B cell (primary cell): ENCODE measurements around the gene IL10RA. TPM values are rescaled to one million over a fixed set of nuclear protein-coding genes. Genes with fewer than 3 reads are reported as not detected.

ENCODE experiments used
- ATAC-seq: fragments of 200-7000 bp; cut with Tn5 transposase; one replicate; pipeline ENCODE4 v1.10.0; 2021; ENCODE audit warnings: low read depth, mild to moderate bottlenecking, moderate number of reproducible peaks, moderate library complexity
- CTCF ChIA-PET: fragments of 350-600 bp; sonication (Branson Sonifier 250); formaldehyde crosslinking; loops from one replicate; lab custom pipeline; 2021; ENCODE audit warnings: antibody characterized with exemption, inconsistent platforms; lab: Charles Lee
- POLR2A ChIA-PET: fragments of 350-600 bp; sonication (Branson Sonifier 250); formaldehyde crosslinking; loops from one replicate; lab custom pipeline; 2021; ENCODE audit warnings: antibody characterized with exemption; lab: Charles Lee
- DNase-seq: peaks from one replicate; pipeline ENCODE4 v3.0.0; 2013
- H2AFZ ChIP-seq: 2 replicates; pipeline ENCODE4 v1.6.1; 2012; ENCODE audit warnings: mild to moderate bottlenecking, low read depth, low read length; ENCODE audit not compliant: insufficient read depth, poor library complexity, severe bottlenecking
- H3K27ac ChIP-seq, 2 donors: 1 replicate in 1 of 2; 2 replicates in 1 of 2; pipeline ENCODE4 v1.5.1; 2012 to 2013; ENCODE audit warnings: low read length in 2 of 2, mild to moderate bottlenecking in 2 of 2, moderate library complexity in 1 of 2
- H3K27me3 ChIP-seq, 4 experiments: fragments of 200-600 bp in 1 of 4; sonication (generic) in 1 of 4; replicated peaks in 1 of 4; 1 replicate in 2 of 4; 2 replicates in 2 of 4; pipeline versions ENCODE4 v1.6.1 to v1.7.0; 2013 to 2016; ENCODE audit warnings: low read length in 3 of 4, mild to moderate bottlenecking in 2 of 4, mixed read lengths in 1 of 4, moderate library complexity in 1 of 4; ENCODE audit not compliant: insufficient read depth in 4 of 4, control insufficient read depth in 3 of 4; ENCODE audit errors: control extremely low read depth in 1 of 4
- H3K36me3 ChIP-seq, 2 experiments: replicated peaks in 1 of 2; 1 replicate in 1 of 2; 2 replicates in 1 of 2; pipeline versions ENCODE4 v1.6.1 to v1.7.1; 2013; ENCODE audit warnings: low read length in 1 of 2; ENCODE audit not compliant: insufficient read depth in 2 of 2, control insufficient read depth in 1 of 2; ENCODE audit errors: control extremely low read depth in 1 of 2, extremely low read depth in 1 of 2
- H3K4me1 ChIP-seq, 2 donors: fragments of 200-600 bp in 1 of 2; sonication (generic) in 1 of 2; 1 replicate in 1 of 2; 2 replicates in 1 of 2; pipeline versions ENCODE4 v1.5.1 to v1.6.1; 2013 to 2017; ENCODE audit warnings: low read length in 2 of 2; ENCODE audit not compliant: control insufficient read depth in 2 of 2, insufficient read depth in 2 of 2
- H3K4me2 ChIP-seq: replicated peaks from 2 replicates; pipeline ENCODE3; 2012; ENCODE audit warnings: mild to moderate bottlenecking, low read depth, low read length; ENCODE audit not compliant: poor library complexity, severe bottlenecking
- H3K4me3 ChIP-seq, 5 experiments: fragments of 200-600 bp in 1 of 5; sonication (generic) in 1 of 5; 1 replicate in 3 of 5; 2 replicates in 2 of 5; pipeline versions ENCODE4 v1.5.1 to v1.7.0; 2011 to 2016; ENCODE audit warnings: low read length in 4 of 5, mild to moderate bottlenecking in 4 of 5, low read depth in 2 of 5, control low read depth in 1 of 5, moderate library complexity in 1 of 5; ENCODE audit not compliant: insufficient read depth in 1 of 5; ENCODE audit errors: control extremely low read depth in 1 of 5, extremely low read depth in 1 of 5
- H3K79me2 ChIP-seq: fragments of 200-600 bp; sonication (generic); one replicate; pipeline ENCODE4 v1.6.0; 2016; ENCODE audit warnings: low read length; ENCODE audit not compliant: control insufficient read depth, insufficient read depth
- H3K9ac ChIP-seq: fragments of 200-600 bp; sonication (generic); 2 replicates; pipeline ENCODE4 v1.6.1; 2017; ENCODE audit warnings: mild to moderate bottlenecking, low read length, moderate library complexity
- H3K9me3 ChIP-seq, 3 donors: one replicate each; pipeline versions ENCODE4 v1.6.1 to v1.7.1; 2013; ENCODE audit warnings: low read length in 2 of 3; ENCODE audit not compliant: control insufficient read depth in 2 of 3, insufficient read depth in 1 of 3; ENCODE audit errors: control extremely low read depth in 1 of 3
- H4K20me1 ChIP-seq: 2 replicates; pipeline ENCODE4 v1.6.0; 2012; ENCODE audit warnings: mild to moderate bottlenecking, low read length; ENCODE audit not compliant: insufficient read depth, control insufficient read depth, poor library complexity, severe bottlenecking
- H3K27ac Mint-ChIP-seq: one replicate; pipeline ENCODE4 v1.8.0; 2021; ENCODE audit warnings: mixed read lengths
- H3K27me3 Mint-ChIP-seq: one replicate; pipeline ENCODE4 v1.8.0; 2021; ENCODE audit warnings: mixed read lengths
- H3K4me1 Mint-ChIP-seq: one replicate; pipeline ENCODE4 v1.8.0; 2021; ENCODE audit warnings: mixed read lengths
- H3K4me3 Mint-ChIP-seq: one replicate; pipeline ENCODE4 v1.8.0; 2021; ENCODE audit warnings: mixed read lengths
- H3K9me3 Mint-ChIP-seq: one replicate; pipeline ENCODE4 v1.8.0; 2022; ENCODE audit warnings: mixed read lengths; ENCODE audit not compliant: insufficient read depth
- CTCF ChIP-seq: fragments of 200-600 bp; IDR thresholded peaks from one replicate; pipeline ENCODE4 v1.8.0; 2022; ENCODE audit warnings: antibody characterized with exemption, mild to moderate bottlenecking
- EZH2 ChIP-seq: IDR thresholded peaks from 2 replicates; pipeline ENCODE4 v1.6.1; 2012; ENCODE audit warnings: borderline replicate concordance, low read depth, mild to moderate bottlenecking, moderate library complexity, low read length; ENCODE audit not compliant: insufficient read depth, poor library complexity, severe bottlenecking
- WGBS: methylation state at CpG from one replicate; pipeline ENCODE4 v1.1.5; 2013; ENCODE audit warnings: missing lambda C conversion rate; ENCODE audit not compliant: insufficient coverage; 5-methylcytosine and 5-hydroxymethylcytosine counted together
- intact Hi-C: fragments of 100-400 bp; cut with micrococcal nuclease; formaldehyde crosslinking; loops from one replicate; pipeline ENCODE4 v1.10.0; 2022
- polyA plus RNA-seq: library from polyadenylated mRNA; depleted of rRNA; stranded (reverse); fragments of >200 nt; gene quantifications from 2 replicates; pipeline ENCODE4 v1.2.3, GENCODE V29; 2012
- total RNA-seq, 2 donors: library from RNA; stranded (reverse); fragments of 120-200 nt in 1 of 2; gene quantifications; 1 replicate in 1 of 2; 2 replicates in 1 of 2; pipeline versions ENCODE4 v1.2.3 to v1.2.4, GENCODE V29; 2013 to 2022

The IL10RA gene
- total and polyA plus RNA-seq, 2 donors (not counting 1 experiment from before 2014, with no cell fraction given), result 73.3 to 417 TPM

DNA sequence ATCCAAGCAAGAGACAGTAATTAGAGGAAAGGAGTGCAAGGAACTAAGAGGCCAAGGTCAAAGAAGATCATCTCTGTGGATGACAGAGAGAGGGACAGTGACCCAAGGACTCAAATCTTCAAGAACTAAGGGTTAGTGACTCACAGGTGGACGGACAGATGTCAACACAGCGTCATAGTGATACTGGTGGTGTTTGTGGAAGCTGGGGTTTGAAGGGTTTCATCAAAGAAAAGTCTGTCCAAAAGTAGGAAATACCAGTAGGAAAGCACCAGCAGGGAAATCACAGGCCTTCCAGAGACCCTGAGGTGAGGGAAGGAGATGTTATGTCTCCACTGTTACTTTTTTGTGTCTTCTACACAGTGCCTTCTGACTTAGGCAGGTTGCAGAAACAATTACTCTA, 32.2 kb downstream of the IL10RA start:
- POLR2A ChIA-PET, result interaction anchor here (1.2 to 1.9 kb wide), 2 partner anchors 10 to 67 kb away, joined by 3 to 5 read pairs; no protein-coding TSS in a partner anchor
- Histone ChIP-seq H3K36me3 (no peaks in the 10 kb centered on the region), H3K4me3 (no peak overlapping the region), H3K79me2 (no peaks in the 10 kb centered on the region), H3K9ac (no peak overlapping the region), H3K27me3 (no peaks in the 10 kb centered on the region), H4K20me1 (no peaks in the 10 kb centered on the region), H3K4me2 (no peak overlapping the region), H2AFZ (no peak overlapping the region), H3K4me1 (peaks cover 38 to 39% of the 10 kb centered on the region in 2 donors), H3K27ac (no peak overlapping the region), H3K9me3 (peaks cover 4 to 28% (median 23%) of the 10 kb centered on the region in 3 donors)
- peaks cover 19% of the 10 kb centered on the region for H3K9me3 Mint-ChIP-seq
- intact Hi-C loops, result loop anchor here (10.0 kb wide), 1 partner anchor 206 kb away; the partner anchor contains the start of gene JAML
- TF ChIP-seq EZH2, result no peak
- no peak for TF ChIP-seq CTCF
- CTCF ChIA-PET, result no interaction called here
- DNase-seq (no peak), ATAC-seq (no peak)
- WGBS, result 92% methylated on average over 2 of the region's 2 CpGs
- H3K4me3 Mint-ChIP-seq, result no peak overlapping the region
- H3K27ac Mint-ChIP-seq, result peak overlapping the region; percentile 56
- no peaks in the 10 kb centered on the region for H3K27me3 Mint-ChIP-seq
- peaks cover 38% of the 10 kb centered on the region for H3K4me1 Mint-ChIP-seq

GRCh38 chr11:118021146-118021545, 35.0 kb downstream of the IL10RA start:
- peaks cover 12 to 18% of the 10 kb centered on the region in 2 donors for H3K4me1 ChIP-seq
- peaks cover 22% of the 10 kb centered on the region for H3K9me3 Mint-ChIP-seq
- no peaks in the 10 kb centered on the region for H3K27me3 ChIP-seq
- H3K27me3 Mint-ChIP-seq, result no peaks in the 10 kb centered on the region
- no peaks in the 10 kb centered on the region for H4K20me1 ChIP-seq
- no peak overlapping the region for H3K4me3 ChIP-seq
- ChIA-PET POLR2A (interaction anchor here (0.8 kb wide), 1 partner anchor 9 kb away, joined by 8 read pairs; no protein-coding TSS in a partner anchor), CTCF (interaction anchor here (0.6 to 3.1 kb wide), 7 partner anchors 16 to 204 kb away, joined by 3 to 14 read pairs (median 5); no protein-coding TSS in a partner anchor)
- intact Hi-C loops, result no loop called here
- TF ChIP-seq EZH2 (no peak), CTCF (no peak)
- WGBS, result no CpG with 5 or more reads among the region's 1 CpG
- peaks cover 22% of the 10 kb centered on the region for H3K4me1 Mint-ChIP-seq
- H3K9me3 ChIP-seq, result peaks cover 4 to 28% (median 23%) of the 10 kb centered on the region in 3 donors
- ATAC-seq, result no peak
- no peak for DNase-seq
- no peak overlapping the region for H3K4me2 ChIP-seq
- no peak overlapping the region for H3K4me3 Mint-ChIP-seq
- H3K36me3 ChIP-seq, result no peaks in the 10 kb centered on the region
- no peak overlapping the region for H2AFZ ChIP-seq
- H3K27ac ChIP-seq, result no peak overlapping the region
- no peaks in the 10 kb centered on the region for H3K79me2 ChIP-seq
- no peak overlapping the region for H3K9ac ChIP-seq
- no peak overlapping the region for H3K27ac Mint-ChIP-seq
